Stimulated activated CD4-positive, alpha-beta T cell treated with anti-CD3 and anti-CD28 coated beads, Interleukin-2, amount 100 ng/mL, for 4 hours (primary cell): ENCODE measurements around the gene SLC8A2.

ENCODE experiments used
- DNase-seq: peaks from one replicate; pipeline ENCODE4 v3.0.0-alpha.2; 2020; ENCODE audit warnings: low read depth

The SLC8A2 gene

GRCh38 chr19:47503826-47504150, 32.1 kb upstream of the SLC8A2 start:
- DNase-seq: no peak

- DNase-seq: no peak
Observed at GRCh38 chr19:47503130-47503825, 31.6 kb upstream of the SLC8A2 start.

DNA sequence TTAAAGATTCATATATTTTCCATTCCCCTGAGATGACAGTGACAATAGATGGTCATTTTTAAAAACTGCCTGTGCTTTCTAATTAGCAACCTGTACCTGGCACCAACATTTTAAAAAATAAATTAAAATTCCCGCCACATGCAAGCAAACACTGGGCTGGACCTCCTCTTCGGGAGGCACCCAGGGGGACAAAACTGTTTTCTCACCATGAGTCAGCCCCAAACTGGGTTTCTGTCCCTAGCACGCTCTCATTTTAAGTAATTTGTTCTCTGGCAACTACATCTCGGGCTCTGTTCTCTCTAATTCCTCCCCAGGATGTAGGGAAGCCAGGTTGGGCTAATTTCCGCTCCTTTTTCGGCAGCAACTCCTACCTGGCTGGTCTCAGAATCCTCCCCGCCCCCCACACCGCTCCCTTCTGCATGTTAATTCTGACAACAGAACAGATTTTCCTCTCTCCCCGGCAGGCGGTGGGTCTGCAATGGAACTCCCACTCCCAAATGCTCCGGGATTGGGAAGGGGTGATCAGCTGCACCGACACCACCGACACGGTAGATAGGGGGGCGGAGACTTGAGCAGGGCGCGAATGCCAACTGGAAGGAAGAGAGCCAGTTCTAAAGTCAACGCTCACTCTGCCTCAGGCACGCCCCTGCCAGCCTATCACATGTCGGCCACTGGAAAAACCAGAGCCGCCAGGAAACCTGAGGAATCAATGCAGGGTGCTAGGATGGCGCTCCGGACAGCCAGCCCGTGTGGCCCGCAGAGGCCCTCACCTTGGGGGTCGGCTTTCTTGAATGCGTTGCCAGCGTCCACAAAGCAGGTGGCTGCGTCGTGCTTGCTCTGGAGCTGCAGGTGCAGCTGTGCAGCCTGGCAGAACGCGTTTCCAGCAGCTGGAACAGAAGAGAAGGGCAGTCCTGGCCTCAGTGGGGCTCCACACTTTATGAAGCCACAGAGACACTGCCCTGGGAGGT, 28.5 kb upstream of the SLC8A2 start:
- DNase-seq: no peak

- DNase-seq: no peak
Observed at GRCh38 chr19:47499371-47499770, 27.7 kb upstream of the SLC8A2 start.

GRCh38 chr19:47498561-47498960, 26.9 kb upstream of the SLC8A2 start:
- no peak for DNase-seq

DNA sequence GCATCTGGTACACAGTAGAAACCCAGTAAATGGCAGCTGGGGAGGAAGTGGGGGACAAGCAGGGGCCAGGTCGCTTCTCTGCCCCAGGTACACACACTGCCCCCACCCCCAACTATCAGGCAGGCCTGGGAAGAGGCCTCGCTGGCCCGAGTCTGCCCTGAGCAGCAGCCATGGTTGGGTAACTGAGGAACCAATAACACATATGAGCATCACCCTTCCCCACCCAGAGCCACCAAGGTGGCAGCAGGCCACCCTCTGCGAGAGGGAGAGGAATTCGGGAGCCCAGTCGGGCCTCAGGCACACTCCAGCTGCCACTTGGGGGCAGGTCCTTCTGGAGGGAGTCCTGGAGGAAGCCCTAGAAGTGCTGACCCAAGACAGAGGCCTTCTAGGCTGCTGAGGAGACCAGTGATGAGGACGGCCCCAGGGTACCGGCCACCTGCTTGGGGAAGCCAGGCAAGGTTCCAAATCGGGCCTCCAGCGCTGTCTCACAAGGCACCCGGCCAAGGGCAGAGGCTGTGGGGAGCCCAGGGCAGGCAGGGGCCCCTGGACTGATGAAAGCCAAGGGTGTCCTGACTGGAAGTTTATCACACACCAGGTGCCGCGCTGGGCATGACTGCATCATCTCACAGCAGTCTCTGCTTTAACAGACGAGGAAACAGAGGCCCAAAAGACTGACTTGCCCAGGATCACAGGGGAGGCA, 26.3 kb upstream of the SLC8A2 start:
- no peak for DNase-seq

DNA sequence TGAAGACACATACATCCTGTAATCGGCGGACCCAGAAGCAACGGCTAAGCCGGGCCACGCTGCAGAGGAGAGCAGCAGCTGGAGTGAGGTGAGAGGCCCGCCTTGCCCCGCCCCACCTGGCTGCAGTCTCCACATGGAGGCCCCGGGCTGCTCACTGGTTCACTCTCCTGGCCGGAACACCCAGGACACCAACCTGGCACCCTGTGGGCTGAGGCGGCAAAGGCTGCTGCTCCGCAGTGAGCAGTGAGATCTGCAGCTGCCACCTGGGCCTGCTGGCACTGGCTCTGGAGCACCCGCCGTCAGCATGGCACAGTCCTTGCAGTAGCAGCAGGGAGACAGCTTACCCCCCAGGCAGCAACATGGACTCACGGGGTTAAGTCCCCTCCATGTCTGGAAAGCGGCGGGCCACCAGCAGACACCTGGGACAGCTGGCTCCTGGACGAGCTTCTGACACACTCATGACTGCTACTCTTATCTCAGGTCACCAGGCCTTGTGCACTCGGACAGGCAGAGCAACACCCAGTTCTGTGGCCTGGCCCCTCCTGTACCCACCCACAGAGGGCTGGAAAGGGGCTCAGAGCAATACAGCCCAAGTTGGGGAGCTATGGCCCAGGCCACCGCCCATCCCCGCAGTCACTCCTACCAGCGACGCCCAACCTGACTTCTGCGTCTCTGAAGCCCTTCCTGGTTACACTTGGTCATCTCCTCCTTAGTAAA, 25.5 kb upstream of the SLC8A2 start:
- no peak for DNase-seq

GRCh38 chr19:47495478-47496372, 24.0 kb upstream of the SLC8A2 start:
- DNase-seq: no peak

GRCh38 chr19:47494729-47495128, 23.0 kb upstream of the SLC8A2 start:
- DNase-seq: no peak

- DNase-seq: no peak
Observed at GRCh38 chr19:47494211-47494547, 22.5 kb upstream of the SLC8A2 start.

- no peak for DNase-seq
Observed at GRCh38 chr19:47493378-47494210, 21.9 kb upstream of the SLC8A2 start.

DNA sequence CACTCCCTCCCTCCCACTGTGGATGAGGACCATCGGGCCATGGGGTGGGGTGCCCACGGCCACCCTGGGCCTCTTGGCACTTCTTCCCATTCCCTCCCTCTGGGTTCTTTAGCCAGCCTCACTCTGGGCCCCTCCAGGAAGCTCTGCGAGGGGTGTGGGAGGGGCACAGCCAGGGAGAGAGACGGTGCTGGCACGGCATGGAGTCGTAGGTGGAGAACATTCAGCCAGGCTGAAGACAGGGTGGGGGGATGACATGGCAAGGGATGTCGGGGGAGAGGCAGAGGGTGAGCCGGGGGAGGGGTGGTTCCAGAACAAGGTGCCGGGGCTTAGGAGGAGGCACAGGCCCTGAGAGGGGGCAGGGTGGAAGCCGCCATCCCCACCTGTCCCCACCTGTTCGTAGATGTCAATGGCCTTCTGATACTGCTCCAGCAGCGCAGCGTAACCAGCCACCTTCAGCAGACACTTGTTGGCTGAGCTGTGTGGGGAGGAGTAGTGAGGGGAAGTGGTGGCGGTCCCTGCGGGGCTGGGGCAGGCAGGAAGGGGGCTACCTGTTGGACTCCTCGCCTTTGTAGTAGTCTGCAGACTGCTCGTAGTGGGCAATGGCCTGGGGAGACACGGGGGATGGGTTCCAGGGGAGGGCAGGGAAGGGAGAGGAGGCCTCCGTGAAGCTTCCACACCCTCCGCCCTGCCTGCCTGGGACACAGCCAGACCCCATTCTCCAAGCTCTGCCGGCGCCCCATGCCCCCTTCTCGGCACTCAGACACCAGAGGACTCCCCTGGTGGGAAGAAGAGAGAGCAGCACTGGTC, 21.1 kb upstream of the SLC8A2 start:
- no peak for DNase-seq

DNA sequence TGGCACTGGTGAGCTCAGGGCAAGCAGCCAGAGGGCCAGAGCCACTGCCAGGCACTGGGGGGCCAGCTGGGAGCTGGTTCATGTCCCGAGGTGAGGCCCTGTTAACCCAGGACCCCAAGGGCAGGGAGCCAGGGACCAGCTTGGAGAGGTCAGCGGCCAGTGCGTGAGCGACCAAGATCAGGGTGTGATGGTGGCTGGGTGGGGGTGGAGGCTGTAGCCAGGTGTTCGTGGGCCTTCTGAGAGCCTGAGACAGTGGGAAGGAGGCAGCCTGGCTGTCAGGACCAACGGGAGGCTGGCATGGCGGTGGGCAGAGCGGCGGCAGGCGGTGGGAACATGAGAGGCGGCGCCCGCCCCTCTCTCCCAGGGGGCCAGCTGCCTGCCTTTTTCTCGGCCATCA, 20.4 kb upstream of the SLC8A2 start:
- no peak for DNase-seq

DNA sequence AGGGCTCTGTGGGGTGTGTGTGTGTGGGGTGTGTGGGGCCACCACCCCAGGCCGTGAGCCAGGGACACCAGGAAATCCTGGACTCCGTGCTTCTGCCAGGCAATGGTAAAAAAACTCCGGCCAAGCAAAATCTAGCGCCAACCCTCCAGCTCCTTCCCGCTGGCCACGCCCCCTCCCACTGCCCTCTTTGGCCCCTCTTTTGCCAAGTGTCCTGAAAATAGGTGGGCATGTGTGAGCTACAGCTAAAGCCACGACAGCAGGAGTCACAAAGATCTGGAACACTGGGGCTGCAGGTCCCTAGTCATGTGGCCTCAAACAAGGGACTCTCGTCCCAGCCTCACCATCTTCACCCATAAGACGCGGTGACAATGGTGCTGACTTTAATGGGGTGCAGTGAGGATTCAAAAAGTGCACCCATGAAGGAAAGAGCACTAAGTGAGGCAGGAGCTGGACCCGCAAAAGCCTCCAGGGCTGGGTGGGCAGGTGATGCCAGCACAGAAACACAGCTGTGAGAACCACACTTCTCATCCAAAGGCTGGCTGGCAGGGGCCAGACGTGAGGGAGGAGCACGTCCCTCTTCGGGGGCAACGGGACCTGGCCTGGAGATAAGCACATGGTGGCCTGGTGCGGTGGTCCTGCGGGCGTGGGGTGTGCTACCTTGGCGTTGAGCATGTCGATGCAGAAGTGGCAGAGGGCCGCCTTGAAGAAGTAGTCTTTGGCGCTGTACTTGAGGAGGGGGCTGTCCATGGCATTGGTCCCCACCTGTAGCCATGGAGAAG, 19.9 kb upstream of the SLC8A2 start:
- DNase-seq: no peak

GRCh38 chr19:47490847-47491246, 19.2 kb upstream of the SLC8A2 start:
- no peak for DNase-seq

- no peak for DNase-seq
Observed at GRCh38 chr19:47490031-47490430, 18.3 kb upstream of the SLC8A2 start.

DNA sequence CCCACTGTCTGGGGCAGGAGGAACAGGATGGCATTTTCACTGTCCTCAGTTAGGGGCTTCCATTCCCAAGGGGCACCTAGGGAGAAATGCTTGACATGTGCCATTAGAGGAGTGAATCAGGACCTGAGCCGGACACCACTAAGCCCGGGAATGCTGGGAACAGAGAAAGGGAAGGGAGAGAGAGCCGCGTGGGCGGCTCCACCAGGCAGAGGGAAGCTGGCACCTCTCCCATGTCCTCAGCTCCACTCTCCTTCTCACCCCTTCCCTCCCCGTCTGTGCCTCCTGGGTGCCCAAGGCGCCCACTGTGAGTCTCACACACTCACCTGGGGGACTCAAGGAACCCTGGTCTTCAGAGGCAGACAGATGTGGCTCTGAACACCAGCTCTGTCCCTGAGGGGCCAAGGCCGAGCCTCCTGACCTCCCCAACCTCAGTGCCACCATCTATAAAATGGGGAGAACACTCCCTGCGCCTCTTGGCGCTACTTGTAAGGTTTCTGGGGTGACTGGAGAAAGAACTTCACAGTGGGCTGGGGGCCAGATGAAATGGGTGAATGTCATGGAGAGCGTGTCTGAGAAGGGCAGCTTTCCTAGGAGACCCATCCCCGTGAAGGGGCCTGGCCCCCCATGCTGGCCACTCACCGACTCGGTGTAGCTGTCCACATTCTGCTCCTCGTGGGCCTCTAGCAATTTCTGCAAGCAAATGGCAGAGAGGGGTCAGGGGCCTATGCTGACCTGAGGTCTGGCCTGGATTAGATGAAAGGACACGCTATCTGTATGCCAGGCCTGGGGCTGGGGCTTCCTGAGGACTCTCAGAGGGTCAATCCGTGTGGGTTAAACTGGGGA, 17.6 kb upstream of the SLC8A2 start:
- no peak for DNase-seq
